Lower lobe of right lung (tissue), 2 donors: ENCODE results near the gene RAB8A. TPM values are rescaled to one million over a fixed set of nuclear protein-coding genes. Genes with fewer than 3 reads are reported as not detected.

Experiments used
- ATAC-seq, 2 donors: fragments of 200-7000 bp; cut with Tn5 transposase; one replicate each; pipeline ENCODE4 v1.9.1; 2020 to 2022; ENCODE audit warnings: mild to moderate bottlenecking in 2 of 2, moderate library complexity in 2 of 2
- DNase-seq: peaks from one replicate; pipeline ENCODE4 v3.0.0-alpha.2; 2020
- H3K27ac ChIP-seq: fragments of 200-600 bp; one replicate; pipeline ENCODE4 v1.8.0; 2022
- H3K27me3 ChIP-seq: fragments of 200-600 bp; one replicate; pipeline ENCODE4 v1.8.0; 2022; ENCODE audit warnings: low read depth
- H3K36me3 ChIP-seq: fragments of 200-600 bp; one replicate; pipeline ENCODE4 v1.8.0; 2022; ENCODE audit warnings: mild to moderate bottlenecking
- H3K4me1 ChIP-seq: fragments of 200-600 bp; one replicate; pipeline ENCODE4 v1.8.0; 2022
- H3K4me3 ChIP-seq: fragments of 200-600 bp; one replicate; pipeline ENCODE4 v1.8.0; 2022; ENCODE audit warnings: mild to moderate bottlenecking
- H3K9me3 ChIP-seq: fragments of 200-600 bp; one replicate; pipeline ENCODE4 v1.8.0; 2022
- intact Hi-C: fragments of 100-400 bp; cut with DNase I; formaldehyde crosslinking; loops from one replicate; pipeline ENCODE4 v1.11.0; 2022
- total RNA-seq: library from RNA; stranded (reverse); fragmentation: NEBNext Ultra II Directional; extraction: Animal tissue kit (Norgen Biotek cat#: 25700); gene quantifications from one replicate; pipeline ENCODE4 v1.2.1, GENCODE V29; 2021
- TF ChIP-seq, protein P1 (sequence below): fragments of 200-600 bp; IDR thresholded peaks from one replicate; pipeline ENCODE4 v1.8.0; 2022; ENCODE audit warnings: antibody characterized with exemption, mild to moderate bottlenecking
- donor health status: DM: no; HTN: yes; CAD: no; lungs with severe emphysema.

RAB8A gene
- total RNA-seq, 1 donor from 2014 or later: 110 TPM

DNA sequence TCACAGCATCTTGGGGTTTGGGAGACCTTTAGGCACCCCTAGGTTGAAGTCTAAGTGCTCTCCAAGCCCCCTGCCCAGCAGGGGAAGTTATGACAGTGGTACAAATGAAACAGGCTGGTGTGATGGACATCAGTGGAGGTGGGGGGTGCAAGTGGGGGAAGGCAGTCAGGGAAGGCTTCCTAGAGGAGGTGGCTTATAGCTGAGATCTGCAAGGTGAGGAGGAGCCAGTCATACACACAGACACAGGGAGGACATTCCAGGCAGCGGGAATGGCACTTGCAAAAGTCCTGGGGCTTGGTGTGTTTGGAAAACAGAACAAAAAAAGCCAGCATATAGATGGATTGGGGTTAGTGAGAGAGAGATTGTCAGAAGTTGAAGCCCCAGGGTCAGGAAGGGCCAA is 43.4 kb downstream of the RAB8A start:
- H3K9me3 ChIP-seq: no peaks in the 10 kb centered on the region
- no peak overlapping the region for H3K27ac ChIP-seq
- intact Hi-C loops: no loop called here
- H3K4me1 ChIP-seq: no peaks in the 10 kb centered on the region
- ATAC-seq: no peak
- no peak overlapping the region for H3K4me3 ChIP-seq
- no peak for DNase-seq
- peaks cover 28% of the 10 kb centered on the region for H3K36me3 ChIP-seq
- H3K27me3 ChIP-seq: no peaks in the 10 kb centered on the region
- TF ChIP-seq, protein P1, sequence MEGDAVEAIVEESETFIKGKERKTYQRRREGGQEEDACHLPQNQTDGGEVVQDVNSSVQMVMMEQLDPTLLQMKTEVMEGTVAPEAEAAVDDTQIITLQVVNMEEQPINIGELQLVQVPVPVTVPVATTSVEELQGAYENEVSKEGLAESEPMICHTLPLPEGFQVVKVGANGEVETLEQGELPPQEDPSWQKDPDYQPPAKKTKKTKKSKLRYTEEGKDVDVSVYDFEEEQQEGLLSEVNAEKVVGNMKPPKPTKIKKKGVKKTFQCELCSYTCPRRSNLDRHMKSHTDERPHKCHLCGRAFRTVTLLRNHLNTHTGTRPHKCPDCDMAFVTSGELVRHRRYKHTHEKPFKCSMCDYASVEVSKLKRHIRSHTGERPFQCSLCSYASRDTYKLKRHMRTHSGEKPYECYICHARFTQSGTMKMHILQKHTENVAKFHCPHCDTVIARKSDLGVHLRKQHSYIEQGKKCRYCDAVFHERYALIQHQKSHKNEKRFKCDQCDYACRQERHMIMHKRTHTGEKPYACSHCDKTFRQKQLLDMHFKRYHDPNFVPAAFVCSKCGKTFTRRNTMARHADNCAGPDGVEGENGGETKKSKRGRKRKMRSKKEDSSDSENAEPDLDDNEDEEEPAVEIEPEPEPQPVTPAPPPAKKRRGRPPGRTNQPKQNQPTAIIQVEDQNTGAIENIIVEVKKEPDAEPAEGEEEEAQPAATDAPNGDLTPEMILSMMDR: no peak

DNA sequence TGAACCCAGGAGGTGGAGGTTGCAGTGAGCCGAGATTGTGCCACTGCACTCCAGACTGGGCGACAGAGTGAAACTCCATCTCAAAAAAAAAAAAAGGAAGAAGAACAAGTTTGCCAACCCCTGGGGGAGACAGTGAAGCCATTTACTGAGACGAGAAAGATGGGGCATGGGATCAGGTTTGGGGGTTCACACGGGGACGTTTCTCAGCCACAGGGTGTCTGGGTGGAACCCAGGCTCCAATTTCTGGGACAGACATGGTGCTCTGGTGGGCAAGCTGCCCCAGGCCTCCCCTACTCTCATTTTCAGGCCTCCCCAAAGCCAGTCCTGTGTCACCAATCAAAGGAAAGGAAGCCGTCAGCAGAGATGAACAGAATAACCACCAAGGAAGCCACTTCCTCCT is 45.2 kb downstream of the RAB8A start:
- intact Hi-C loops: no loop called here

DNA sequence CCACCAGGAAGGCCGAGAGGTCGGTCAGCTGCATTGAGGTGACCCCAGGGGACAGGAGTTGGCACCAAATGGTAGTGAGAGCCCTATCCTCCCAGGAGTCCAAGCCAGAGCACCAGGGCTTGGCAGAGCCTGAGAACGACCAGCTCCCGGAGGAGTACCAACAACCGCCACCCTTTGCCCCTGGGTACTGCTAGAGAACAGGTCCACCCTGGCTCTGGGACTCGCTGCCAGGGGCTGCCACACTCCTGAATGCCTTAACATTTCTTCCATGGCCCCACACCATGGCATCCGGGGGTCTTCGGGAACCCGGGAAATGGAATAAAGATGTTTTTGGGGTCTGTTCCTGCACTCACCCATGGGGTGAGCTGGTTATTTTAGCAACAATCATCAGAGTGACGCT is 45.9 kb downstream of the RAB8A start:
- H3K36me3 ChIP-seq: peaks cover 28% of the 10 kb centered on the region
- H3K27me3 ChIP-seq: no peaks in the 10 kb centered on the region
- no peak for ATAC-seq
- DNase-seq: no peak
- H3K4me3 ChIP-seq: no peak overlapping the region
- TF ChIP-seq, protein P1: no peak
- no peaks in the 10 kb centered on the region for H3K9me3 ChIP-seq
- H3K4me1 ChIP-seq: no peaks in the 10 kb centered on the region
- H3K27ac ChIP-seq: no peak overlapping the region
- intact Hi-C loops: no loop called here

More for the DNA sequence above, 45.2 kb downstream of the RAB8A start:
- TF ChIP-seq, protein P1: no peak
- H3K36me3 ChIP-seq: peaks cover 28% of the 10 kb centered on the region
- no peak overlapping the region for H3K4me3 ChIP-seq
- no peaks in the 10 kb centered on the region for H3K27me3 ChIP-seq
- H3K9me3 ChIP-seq: no peaks in the 10 kb centered on the region
- H3K4me1 ChIP-seq: no peaks in the 10 kb centered on the region
- ATAC-seq (no peak), DNase-seq (no peak)
- no peak overlapping the region for H3K27ac ChIP-seq

DNA sequence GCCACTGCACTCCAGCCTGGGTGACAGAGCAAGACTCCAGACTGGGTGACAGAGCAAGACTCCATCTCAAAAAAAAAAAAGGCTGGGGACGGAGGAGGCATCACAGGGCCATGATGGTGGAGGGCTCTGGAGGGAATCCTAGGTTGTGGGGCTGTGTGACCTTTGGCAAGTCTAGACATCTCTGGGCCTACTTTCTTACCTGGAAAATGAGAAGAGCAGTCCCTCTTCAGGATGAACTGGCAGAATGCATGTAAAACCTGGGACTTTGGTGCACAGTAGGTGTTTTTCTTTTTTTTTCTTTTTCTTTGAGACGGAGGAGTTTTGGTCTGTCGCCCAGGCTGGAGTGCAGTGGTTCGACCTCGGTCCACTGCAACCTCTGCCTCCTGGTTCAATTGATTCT is 48.0 kb downstream of the RAB8A start:
- Histone ChIP-seq H3K9me3 (no peaks in the 10 kb centered on the region), H3K36me3 (peaks cover 21% of the 10 kb centered on the region), H3K27ac (no peak overlapping the region), H3K4me1 (no peaks in the 10 kb centered on the region), H3K4me3 (no peak overlapping the region), H3K27me3 (no peaks in the 10 kb centered on the region)
- ATAC-seq (no peak), DNase-seq (no peak)
- intact Hi-C loops: no loop called here
- TF ChIP-seq, protein P1: no peak

DNA sequence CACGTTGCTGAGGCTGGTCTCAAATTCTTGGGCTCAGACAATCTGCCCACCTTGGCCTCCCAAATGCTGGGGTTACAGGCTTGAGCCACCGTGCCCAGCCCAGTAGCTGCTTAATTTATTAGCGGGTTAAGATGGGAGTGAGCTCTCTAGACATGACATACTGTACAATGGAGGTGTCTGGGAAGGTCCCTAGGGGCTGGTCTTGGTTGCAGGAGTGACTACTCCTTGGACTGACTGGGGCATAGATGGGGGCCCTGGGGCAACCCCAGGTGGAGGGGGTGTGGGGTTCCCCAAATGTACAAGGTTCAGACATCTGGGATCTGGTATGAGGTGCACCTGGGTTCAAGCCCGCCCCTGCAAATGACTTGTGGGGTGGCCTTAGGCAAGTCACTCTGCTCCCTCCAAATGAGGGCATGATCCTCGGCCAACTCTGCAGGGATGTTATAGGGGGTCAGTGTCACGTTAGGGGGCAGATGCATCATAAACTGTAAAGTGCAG is 48.8 kb downstream of the RAB8A start:
- H3K27me3 ChIP-seq: no peaks in the 10 kb centered on the region
- TF ChIP-seq, protein P1: no peak
- intact Hi-C loops: no loop called here
- H3K36me3 ChIP-seq: peaks cover 15% of the 10 kb centered on the region
- DNase-seq (no peak), ATAC-seq (no peak)
- H3K4me1 ChIP-seq: no peaks in the 10 kb centered on the region
- no peaks in the 10 kb centered on the region for H3K9me3 ChIP-seq
- no peak overlapping the region for H3K27ac ChIP-seq
- no peak overlapping the region for H3K4me3 ChIP-seq
